GM21825 (cell line): ENCODE data around the gene GALNS.
"Not testable (repeated sequence)": the region's sequence is repeated elsewhere in the genome, so short reads cannot be mapped to it uniquely, and the experiment has no call there.

Experiments
- ATAC-seq: cut with Tn5 transposase; IDR thresholded peaks from one replicate; pipeline ENCODE4 v1.9.1; 2021; ENCODE audit warnings: mild to moderate bottlenecking, moderate library complexity; ENCODE audit not compliant: unreplicated experiment

Gene GALNS

DNA sequence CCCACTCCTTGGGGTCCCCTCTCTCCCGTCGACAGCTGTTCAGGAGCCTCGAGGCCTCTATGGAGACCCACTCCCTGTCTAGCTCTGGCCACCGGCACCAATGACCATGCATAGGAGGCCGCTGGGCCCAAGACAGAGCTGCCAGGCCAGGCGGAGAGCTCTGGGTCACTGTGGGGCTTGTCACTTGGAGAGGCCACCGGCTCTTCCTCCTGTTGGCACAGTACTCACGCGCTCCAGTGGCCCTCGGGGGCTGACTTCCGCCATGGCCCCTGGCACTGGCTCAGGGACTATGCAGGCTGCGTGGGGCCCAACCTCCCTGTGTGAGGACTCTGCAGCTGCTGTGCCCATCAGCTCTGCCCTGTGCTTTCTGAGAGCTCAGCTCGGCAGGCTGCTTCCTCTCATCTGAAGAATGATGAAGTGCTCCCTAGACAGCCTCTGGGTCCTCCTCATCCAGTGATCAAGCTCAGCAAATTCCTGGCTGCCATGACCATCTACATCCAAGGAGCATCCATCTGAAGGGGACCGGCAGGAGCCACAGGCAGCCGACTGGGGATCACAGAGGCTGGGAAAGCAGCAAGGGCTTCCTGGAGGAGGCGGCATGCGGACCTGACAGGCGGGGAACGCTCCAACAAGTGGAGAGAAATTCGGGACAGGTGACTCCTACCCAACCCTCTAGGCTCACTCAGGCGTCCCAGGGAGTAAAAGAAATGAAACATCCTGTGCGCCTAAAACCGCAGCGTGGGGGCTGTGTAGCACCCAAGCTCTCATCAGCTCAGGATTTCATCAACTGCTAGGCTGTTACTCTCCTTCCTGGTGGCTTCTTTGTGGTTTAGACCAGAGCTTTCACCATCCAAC, 16.8 kb downstream of the GALNS start:
- ATAC-seq, result no peak

DNA sequence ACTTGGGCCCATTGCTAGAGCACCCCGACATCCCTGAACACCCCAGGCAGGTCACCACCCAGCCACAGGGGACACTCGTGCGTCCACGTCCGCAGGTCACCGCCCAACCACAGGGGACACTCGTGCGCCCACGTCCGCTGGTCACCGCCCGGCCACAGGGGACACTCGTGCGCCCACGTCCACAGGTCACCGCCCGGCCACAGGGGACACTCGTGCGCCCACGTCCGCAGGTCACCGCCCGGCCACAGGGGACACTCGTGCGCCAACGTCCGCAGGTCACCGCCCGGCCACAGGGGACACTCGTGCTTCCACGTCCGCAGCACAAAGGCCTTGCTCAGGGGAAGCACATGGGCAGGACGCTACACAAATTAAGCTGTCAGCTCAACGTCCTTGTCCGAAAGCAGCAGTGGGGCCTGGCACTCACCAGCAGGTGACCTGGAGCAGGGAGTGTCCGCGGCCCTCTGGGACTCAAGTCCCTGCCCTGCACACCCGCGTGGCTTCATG, 17.7 kb downstream of the GALNS start:
- ATAC-seq, result no peak

DNA sequence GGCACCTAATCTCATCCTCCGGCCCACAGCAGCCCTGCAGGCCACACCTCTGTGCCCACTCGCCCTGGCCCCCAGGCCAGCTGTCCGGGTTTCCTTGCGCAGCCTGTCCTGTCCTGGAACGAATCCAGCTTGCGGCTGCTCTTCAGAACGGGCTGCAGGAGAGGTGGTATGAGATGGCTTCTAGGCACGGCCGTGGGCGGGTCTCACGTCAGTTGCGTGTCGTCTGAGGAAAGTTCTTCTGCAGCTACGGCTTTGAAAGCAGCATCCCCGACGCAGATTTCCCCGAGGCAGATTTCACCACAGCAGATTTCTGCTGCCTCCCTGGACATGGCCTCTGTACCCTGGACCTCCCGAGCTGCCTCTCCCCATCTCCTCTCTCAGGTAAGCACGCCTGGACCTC, 18.2 kb downstream of the GALNS start:
- ATAC-seq, result no peak

DNA sequence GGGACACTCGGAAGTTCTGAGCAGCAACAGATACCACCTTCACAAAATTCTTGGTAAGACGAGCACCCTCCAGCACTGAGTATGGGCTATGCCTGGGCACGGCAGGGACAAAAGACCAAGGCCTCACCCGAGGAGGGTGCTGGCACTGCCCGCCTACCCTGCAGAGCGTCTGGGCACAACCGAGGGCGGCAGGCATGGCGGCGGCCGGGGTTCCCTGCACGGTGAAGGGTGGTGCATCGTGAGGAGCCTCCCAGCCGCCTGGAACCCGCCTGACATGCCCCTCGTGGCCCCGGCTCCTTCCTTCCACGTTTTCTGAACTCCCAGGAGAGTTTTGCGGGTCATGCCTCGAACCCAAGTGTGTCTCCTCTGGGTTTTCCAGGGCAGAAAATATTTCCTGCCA, 18.9 kb downstream of the GALNS start:
- no peak for ATAC-seq

DNA sequence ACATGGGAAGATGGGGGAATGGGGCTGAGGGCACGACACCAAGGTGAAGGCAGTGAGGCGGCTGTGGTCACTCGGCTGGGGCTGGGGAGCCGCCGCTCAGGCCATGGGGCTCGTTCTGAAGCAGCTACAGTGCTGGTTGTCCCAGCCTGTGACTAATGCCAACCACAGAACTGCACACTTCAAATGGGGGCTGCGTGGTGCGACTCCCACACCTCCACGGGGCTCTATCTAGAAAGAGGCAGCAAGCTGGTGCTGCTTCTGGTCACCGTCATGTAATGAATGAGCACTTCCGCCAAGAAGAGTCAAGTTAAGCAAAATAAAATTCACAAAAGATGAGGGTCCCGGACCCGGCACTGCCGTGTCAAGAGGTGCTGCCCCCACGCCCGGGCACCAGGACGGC, 20.0 kb downstream of the GALNS start:
- no peak for ATAC-seq

DNA sequence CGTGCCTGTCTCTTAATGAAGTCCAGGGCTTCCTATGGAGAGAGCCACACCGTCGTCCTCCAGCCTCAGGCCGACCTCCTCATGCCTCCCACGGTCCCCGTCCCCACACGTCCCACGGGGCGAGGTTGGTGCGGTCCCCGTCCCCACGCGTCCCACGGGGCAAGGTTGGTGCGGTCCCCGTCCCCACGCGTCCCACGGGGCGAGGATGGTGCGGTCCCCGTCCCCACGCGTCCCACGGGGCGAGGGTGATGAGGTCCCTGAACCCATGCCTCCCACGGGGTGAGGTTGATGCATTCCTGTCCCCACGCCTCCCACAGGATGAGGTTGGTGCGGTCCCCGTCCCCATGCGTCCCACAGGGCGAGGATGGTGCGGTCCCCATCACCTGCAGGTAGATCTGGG, 20.9 kb downstream of the GALNS start:
- ATAC-seq, result no peak

DNA sequence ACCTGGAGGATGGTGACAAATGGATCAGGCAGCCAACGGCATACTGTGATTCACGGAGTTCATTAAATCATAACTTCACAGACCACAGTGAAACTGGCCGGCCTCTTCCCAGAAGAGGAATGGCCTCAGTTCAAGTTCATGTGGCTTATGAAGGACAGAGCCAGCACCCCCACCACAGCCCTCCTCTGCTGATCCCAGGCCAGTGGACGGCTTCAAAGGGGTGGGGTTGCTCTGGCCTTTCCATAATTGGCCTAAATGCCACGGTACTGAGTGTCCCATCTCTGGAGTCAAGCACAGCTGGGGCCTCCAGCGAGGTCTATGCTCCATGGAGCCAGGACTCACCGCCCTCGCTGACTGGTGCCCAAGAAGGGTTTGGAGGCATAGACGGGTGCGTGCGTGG, 21.4 kb downstream of the GALNS start:
- ATAC-seq, result no peak

DNA sequence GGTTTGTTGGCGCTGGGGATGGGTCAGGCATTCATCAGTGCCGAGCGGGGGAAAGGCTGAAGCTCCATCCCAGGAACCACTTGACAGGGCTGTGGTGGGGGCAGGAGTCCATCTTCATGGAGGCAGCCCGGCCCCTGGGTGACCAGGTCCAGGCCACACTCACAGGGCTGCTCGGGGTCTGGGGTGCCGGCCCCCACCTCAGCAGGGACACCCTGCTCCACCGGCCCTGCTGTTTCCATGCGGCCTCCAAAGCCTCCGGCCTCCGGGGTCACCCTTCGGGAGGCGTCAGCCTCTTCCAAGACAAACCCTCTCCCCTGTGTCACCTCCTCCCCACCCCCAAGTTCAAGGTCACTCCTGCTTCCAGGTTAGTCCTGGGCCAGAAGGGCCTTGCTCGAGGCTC, 22.1 kb downstream of the GALNS start:
- no peak for ATAC-seq

DNA sequence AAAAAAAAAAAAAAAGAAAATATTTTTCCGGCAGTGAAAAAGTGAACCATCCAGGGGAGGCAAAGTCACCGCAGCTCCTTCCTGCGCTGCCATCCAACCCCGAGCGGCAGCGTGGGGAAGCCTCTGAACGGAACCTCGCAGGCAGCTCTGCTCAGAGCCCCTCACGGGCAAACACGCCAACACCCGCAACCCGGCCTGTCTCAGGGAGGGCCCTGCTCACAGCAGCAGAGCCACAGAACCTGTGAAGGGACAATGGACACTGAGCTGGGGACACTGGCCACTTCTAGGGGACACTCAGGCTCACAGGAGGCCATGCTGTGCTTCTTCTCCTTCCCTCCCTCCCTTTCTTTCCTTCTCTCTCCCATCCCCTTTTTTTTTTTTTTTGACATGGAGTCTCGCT, 23.7 kb downstream of the GALNS start:
- ATAC-seq, result no peak

DNA sequence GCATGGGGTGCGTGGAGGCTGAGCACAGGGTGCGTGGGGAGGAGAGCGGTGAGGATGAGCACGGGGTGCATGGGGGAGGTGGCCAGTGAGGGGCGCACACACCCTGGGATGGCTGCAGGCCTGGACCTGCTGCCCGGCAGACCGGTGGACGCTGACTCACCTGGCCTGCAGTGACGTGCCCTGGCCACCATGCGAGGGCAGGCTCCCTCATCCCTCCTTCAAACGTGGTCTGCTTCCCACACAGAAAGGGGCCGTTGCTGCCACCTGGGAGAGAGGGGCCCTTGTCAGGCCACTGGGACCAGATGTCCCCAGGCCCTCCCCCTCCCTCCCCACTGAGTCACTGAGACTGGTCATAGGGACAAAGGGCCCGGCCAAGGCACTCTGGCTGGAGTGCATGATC, 24.9 kb downstream of the GALNS start:
- ATAC-seq, result no peak

DNA sequence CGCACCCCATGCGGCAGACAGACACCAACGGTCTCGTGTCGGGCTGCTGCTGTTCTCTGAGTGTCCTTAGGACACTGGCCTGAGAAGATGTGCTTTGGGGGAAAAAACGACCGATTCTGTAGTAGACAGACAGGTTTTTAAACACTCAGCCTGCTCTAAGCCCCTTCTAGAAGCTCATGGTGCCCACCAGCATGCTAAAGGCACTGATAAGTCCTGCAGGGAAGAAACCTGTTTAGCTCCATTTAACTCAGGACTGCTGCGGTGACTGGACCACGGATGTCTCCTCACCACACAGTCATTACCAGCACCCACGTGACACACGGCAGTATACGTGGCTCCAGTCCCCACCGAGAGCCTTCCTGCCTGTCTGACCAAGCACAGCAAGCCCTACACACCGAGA, 26.0 kb downstream of the GALNS start:
- ATAC-seq, result no peak

DNA sequence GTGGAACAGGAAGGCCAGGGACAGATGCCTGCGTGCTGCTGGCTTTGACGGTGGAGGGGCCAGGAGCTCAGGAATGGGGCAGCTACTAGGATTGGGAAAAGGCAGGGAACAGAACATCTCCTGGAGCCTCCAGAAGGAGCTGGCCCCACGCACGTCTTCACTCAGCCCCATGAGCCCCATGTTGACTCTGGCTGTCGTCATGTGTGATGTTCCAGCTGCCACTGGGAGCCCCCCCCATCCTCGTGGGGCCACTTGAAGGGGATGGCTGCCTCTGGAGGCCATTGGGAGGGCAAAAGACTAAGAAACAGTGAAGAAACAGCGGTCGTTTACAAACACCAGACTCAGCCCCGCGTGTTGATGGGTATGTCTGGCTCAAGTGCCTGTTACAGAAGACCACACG, 26.5 kb downstream of the GALNS start:
- no peak for ATAC-seq

DNA sequence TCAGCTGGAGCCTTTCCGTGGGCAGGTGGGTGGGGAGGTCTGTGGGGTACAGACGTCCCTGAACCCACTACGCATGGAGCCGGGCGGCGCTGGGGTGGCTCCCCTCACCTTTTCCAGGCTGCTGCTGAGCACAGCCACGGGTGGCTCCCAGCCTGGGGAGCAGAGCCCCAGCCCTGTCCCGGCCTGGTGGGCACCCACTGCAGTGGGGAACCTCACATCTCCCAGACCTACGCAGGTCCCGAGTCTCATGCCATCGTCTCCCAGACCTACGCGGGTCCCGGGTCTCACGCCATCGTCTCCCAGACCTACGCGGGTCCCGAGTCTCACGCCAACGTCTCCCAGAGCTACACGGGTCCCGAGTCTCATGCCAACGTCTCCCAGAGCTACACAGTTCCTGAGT, 28.0 kb downstream of the GALNS start:
- ATAC-seq, result no peak

DNA sequence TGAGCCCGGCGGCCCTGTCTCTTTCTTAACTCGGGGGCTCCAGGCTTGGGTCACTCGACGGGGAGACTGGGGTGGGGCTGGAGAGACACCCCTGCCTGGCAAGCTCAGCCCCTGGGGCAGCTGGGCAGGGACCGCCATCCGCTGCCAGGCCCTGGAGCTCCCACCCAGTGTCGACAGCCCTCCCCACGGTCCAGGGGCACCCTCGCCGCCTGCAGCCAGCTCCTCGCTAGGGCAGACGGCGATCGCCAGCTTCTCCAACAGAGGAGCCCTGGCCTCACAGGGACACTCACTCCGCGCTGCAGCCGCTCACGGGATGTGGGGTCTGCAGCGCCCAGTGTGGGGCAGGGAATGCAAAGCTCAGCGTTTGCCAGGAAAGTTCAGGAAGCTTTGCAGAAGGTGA, 29.0 kb downstream of the GALNS start:
- no peak for ATAC-seq

DNA sequence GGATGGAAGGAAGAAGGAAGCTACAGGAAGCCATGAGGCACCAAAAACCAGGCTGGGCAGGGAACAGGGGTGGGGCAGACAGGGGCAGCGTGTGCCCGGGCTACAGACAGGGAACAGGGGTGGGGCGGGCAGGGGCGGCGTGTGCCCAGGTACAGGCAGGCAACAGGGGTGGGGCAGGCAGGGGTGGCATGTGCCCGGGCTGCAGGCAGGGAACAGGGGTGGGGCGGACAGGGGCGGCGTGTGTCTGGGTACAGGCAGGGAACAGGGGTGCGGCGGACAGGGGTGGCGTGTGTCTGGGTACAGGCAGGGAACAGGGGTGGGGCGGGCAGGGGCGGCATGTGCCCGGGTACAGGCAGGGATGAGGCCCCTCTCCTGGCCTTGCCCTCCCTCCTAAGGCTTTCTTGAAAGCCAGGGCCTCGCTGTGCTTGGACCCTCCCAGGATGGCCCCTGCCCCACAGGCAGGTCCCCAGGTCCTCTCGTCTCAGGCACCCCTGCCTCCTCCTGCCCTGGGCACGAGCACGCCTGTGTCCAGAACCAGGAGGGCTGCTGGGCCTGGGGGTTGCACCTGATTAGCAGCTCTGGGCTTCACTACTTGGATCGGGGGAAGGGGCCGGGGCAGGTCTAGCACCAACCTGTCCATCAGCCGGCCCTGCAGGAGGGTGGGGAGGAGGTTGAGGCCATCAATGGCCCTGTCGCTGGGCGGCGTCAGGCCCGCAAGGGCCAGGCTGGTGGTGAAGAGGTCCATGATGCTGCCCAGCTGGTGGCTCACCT, 30.5 kb downstream of the GALNS start:
- no peak for ATAC-seq

DNA sequence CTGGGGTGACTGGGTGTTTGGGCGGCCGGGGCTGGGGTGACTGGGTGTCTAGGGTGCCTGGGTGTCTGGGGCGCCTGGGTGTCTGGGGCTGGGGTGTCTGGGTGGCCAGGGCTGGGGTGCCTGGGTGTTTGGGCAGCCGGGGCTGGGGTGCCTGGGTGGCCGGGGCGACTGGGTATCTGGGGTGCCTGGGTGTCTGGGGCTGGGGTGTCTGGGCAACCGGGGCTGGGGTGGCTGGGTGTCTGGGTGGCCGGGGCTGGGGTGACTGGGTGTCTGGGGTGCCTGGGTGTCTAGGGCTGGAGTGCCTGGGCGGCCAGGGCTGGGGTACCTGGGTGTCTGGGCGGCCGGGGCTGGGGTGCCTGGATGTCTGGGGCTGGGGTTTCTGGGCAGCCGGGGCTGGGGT, 31.6 kb downstream of the GALNS start:
- no peak for ATAC-seq

DNA sequence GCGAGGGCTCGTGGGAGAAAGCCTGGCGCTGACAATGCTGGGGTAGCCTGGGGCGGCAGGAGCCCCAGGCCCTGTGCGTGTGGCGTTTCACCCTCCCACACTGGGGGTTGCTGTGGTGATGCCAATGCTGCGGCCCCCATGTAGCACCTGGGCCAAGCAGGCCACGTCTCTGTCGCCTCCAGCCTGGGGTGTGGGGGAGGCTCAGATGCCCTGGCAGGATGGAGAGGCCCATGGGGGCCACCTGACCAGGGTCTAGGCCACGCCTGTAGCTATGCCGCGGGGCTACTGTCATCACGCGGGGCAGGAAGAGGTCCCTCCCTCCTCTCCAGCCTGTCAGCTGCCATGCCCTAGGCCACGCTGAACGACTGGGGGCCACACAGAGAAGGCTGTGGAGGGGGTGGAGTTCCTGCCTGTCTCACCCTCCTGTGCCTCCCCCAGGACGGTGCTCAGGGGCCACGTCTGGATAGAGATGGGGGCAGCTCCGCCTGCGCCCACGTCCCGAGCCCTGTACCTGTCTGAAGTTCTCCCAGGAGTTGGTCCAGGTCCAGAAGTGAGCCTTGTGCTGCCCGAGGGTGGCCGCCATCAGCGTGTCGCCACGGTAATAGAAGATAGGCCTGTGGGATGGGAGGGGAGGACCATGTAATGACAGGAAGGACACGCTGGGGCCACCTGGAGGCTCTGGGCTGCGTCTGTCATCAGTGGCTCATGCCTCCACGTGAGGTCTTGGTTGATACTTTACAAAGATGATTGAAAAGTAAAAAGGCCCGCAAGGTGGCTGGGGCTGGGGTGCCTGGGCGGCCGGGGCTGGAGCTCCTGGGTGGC, 32.3 kb downstream of the GALNS start:
- ATAC-seq, result no peak

DNA sequence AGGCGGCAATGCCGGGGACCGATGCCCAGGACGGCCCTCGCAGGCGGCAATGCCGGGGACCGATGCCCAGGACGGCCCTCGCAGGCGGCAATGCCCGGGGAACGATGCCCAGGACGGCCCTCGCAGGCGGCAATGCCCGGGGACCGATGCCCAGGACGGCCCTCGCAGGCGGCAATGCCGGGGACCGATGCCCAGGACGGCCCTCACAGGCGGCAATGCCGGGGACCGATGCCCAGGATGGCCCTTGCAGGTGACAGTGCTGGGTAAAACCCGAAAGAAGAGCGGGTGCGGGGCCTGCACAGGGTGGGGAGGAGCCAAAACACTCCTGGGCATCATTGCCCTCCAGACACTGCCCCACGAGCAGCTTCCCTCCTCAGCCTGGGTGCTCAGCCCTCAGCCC, 33.1 kb downstream of the GALNS start:
- not testable (repeated sequence) for ATAC-seq

DNA sequence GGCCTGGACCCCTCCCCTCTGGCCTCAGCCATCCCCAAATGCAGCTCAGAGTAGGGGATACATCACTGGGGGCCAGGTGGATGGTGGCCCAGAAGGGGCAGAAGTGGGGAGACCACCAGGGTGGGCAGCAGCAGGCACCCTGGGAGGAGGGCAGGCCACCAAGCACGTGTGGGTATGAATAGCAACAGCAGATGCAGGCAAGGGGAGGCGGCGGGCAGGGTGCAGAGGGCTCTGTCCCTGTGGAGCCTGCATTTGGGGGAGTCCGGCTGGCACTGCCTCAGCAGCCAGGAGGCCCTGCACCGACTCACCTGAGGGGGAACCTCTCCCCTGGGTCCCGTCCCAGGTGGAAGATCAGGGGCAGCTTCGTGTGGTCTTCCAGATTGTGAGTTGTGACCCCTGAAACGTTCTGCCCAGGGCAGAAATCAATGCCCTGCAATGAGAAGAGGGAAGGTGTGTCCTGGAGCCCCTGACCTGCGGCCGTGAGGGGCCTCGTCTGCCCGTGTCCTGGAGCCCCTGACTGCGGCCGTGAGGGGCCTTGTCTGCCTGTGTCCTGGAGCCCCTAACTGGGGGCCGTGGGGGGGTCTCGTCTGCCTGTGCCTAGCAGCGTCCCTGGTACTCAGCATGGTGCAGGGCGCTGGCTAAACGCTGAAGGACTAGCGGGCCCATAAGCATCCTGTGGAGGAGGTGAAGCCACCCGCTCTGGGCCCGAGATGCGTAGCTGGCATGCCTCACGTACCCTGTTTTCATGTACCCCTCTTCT, 34.3 kb downstream of the GALNS start:
- ATAC-seq, result no peak

DNA sequence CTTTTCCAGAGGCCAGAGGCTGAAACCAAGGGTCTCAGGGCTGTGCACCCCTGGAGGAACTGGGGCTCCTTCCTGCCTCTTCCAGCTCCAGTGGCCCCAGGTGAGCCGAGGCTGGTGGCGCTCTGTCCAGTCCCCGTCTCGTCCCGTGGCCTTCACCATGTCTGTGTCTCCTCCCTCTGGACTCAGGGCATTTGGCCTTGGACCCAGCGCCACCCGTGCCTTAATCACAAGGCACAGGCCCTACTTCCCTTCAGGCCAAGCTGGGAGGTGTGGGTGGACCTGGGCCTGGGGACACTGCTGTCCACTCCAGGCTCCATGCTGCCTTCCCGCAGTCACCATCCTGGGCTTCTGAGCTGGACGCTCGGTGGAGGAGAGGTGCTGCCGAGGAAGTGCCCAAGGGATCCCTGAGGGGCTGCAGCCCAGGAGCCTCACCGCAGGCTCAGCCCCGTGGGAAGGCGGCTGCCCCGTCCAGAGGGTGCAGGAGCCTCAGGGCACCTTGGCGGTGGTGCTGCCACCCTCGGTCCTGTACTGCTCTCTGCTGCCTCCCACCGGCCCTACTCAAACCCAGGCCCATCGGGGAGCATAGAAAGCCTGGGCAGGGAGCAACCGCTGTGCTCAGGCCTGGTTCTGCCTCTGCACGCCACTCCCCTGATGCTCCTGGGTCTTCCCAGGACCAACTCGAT, 35.4 kb downstream of the GALNS start:
- ATAC-seq, result no peak
